Measurements from ENCODE around the gene TEX22. TPM values are rescaled to one million over a fixed set of nuclear protein-coding genes. Genes with fewer than 3 reads are reported as not detected.
A peak's percentile ranks its signal among the peaks of the same experiment; 100 is the strongest.

Gene TEX22
- total RNA-seq, 2 experiments from 2014 or later: 0.56 to 2.1 TPM

DNA sequence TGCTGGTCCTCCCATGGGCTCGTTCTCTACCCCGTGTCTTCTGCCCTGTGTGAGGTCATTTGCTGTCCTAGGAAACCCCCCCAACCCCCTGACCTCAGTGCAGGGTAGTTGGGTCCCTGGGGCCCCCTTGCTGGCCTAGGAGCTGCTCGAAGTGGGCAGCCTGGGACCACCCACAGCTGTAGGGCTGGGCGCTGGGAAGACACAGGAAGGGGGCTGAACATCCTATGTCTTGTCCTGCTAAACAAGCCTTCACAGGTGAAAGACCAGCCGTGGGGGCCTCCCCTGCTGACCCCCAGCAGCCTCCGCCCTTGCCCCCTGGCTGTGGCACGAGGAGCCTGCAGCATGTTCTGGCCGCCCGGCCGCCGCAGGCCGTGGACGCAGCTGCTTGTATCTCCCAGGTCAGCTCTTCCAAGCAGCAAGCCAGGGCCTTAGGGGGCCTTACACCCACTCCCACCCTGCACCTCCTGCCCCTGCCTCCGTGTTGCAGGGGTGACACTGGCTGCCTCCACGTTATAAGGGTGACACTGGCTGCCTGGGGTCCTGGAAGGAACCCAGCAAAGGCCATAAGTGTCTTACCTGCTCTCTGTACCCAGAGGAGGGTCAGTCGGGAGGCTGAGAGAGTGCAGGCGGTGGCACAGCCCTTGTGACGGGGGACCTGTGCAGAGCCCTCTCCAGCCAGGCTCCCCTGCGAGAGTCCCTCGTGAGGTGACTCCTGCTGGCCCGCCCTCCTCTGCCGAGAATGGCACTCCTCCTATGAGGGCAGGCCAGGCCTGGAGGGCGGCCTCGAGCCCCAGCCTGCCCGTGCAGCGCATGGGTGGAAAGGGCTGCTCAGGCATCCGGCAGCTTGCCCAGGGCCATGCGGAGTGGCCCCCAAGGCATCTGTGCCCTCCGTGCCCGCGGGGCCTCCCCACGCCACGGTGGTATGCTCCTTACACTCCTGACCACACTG, 11.5 kb upstream of the TEX22 start:
- H3K27me3 Mint-ChIP-seq: no peaks in the 10 kb centered on the region
- H3K4me3 Mint-ChIP-seq: no peak overlapping the region
- no peaks in the 10 kb centered on the region for H3K9me3 Mint-ChIP-seq
- peaks cover 2% of the 10 kb centered on the region for H3K4me1 Mint-ChIP-seq
- H3K36me3 Mint-ChIP-seq: no peaks in the 10 kb centered on the region
- DNase-seq: no peak
- H3K27ac Mint-ChIP-seq: no peak overlapping the region

DNA sequence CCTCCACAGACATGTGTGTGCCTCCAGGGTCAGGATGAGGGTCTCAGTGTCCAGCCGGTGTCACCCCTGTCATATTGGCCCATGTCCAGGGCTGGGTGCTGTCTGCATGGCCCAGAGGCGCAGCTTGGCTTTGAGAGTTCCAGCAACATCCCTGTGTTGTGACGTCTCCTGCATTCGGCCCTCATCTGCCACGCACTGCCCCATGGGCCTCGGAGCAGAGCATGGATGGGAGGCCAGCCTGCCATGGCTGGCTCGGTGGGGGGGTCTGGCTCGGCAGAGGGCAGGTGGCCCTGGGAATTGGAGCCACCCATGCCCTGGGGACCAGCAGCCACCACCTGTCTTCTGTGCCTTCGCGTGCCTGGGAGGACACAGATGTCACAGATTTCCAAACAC, 10.8 kb upstream of the TEX22 start:
- H3K27ac Mint-ChIP-seq: no peak overlapping the region
- H3K4me1 Mint-ChIP-seq: peaks cover 2% of the 10 kb centered on the region
- no peak overlapping the region for H3K4me3 Mint-ChIP-seq
- H3K36me3 Mint-ChIP-seq: no peaks in the 10 kb centered on the region
- H3K27me3 Mint-ChIP-seq: no peaks in the 10 kb centered on the region
- no peaks in the 10 kb centered on the region for H3K9me3 Mint-ChIP-seq
- DNase-seq: no peak

DNA sequence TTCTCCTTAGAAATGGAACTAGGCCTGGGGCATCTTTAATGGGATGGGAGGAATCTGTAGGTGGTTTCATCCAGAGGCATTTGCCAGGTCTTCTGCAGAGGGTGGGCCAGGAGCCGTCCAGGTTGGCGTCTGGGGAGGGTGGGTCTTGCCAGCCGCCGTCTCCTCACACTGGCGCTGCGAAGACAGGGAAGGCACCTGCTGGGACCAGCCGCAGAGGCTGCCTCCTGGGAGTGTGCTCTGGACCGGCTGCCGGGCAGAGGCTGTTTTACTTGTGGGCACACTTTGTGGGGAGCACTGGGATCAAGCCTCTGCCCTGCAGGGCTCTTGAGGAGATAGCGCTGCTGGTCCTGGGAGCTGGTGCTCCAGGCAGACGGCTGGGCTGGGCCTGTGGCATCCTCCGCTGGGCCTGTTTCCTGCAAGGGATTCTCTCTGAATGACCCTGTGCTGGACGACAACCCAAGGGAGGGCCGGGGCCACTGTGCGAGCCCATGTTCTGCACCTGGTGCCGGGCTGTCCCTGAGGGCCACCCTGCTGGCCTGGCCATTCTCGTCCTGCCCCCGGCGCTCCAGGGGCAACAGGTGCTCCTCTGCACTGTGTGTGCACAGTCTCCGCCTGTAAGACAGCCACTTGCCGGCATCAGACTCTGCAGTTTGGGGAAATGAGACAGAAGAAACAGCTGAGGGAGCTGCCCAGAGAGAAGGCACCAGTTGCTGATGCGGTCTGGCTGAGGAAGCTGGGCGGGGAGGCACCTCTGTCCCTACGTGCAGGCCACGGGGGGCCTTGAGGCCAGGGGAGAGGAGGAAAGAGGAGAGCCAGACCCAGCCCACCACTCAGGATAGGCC, 10.0 kb upstream of the TEX22 start:
- Mint-ChIP-seq H3K36me3 (no peaks in the 10 kb centered on the region), H3K9me3 (no peaks in the 10 kb centered on the region), H3K27me3 (no peaks in the 10 kb centered on the region), H3K27ac (no peak overlapping the region), H3K4me3 (no peak overlapping the region), H3K4me1 (peaks cover 2% of the 10 kb centered on the region)
- DNase-seq: no peak

DNA sequence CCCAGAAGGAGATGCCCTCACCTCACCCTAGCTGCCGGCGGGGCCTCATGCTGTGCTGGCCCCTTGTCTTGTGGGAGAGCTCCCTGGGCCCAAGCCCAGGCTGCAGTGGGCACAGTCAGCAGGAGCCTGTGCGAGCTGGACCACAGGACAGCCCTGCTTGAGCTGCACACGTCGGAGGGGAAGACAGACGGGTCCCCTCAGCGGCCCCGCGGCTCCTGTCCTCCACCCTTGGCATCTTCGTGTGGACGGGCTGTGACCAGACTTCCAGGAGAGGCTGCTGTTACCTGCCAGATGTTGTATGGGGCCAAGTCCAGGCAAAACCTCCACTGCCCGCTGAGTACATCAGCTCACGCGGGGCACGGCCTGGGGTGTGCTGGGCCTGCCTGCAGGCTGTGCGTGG, 9.4 kb upstream of the TEX22 start:
- Mint-ChIP-seq H3K27ac (no peak overlapping the region), H3K36me3 (no peaks in the 10 kb centered on the region), H3K4me3 (no peak overlapping the region), H3K27me3 (no peaks in the 10 kb centered on the region), H3K4me1 (peaks cover 2% of the 10 kb centered on the region), H3K9me3 (no peaks in the 10 kb centered on the region)
- DNase-seq: no peak

DNA sequence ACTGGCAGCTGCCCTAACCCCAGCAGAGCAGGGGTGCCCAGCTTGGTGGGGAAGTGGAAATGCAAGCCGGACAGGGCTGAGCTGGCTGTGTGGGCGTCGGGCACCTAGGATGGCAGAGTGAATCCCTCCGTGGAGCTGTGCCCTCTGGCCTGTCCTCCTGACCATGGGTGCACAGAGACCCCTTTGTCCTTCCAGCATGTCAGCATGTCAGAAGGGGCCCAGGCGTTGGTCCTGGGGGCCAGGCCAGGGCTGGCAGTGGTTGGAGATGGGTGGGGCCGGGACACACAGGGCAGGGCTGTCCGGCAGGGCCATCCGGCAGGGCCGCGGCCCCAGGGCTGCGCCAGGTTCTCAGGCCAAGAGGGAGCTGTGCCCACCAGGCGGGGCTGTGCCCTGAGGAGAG, 8.8 kb upstream of the TEX22 start:
- Mint-ChIP-seq H3K27ac (no peak overlapping the region), H3K27me3 (no peaks in the 10 kb centered on the region), H3K4me1 (peaks cover 2% of the 10 kb centered on the region), H3K9me3 (no peaks in the 10 kb centered on the region), H3K4me3 (no peak overlapping the region), H3K36me3 (no peaks in the 10 kb centered on the region)
- DNase-seq: no peak

DNA sequence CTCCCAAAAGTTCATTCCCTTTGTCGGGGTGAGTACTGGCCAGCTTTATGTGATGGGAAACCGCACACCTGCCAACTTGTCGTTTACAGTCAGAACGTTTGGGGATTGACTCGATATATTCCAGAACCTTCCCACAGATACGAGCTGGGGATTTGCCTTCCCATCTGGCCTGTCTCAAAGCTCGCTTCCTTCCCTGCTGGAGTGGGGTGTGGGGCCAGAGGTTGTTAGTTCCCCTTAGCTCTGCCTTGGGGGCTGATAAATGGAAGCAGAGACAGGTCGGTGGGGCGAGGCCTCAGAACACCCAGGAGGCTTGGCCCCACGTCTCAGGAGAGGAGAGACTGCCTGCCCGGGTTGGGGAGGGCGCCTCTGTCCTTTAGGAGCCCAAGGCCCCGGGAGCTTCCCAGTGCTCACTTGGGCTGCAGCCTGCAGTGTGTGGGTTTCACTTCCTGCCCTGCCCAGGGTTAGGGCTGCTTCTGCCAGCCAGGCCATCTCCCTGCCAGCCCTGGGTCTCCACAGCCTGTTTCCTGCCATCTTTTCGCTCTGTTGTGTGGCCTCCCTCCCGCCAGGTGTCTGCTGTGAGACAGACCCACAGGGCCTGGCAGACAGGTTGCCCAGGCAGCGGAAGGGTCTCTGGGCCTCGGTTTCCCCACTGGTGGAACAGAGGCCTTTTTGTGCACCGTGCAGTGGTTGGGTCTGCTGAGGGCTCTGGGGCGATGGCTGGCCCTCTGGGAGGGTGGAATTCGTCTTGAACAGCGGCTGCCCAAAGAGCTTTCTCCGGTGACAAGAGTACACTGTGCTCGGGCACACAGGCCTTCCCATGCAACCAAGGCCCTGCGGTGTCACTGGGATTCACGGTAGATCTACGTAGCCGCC, 8.1 kb upstream of the TEX22 start:
- Mint-ChIP-seq H3K9me3 (no peaks in the 10 kb centered on the region), H3K27me3 (no peaks in the 10 kb centered on the region), H3K4me1 (peaks cover 2% of the 10 kb centered on the region), H3K4me3 (no peak overlapping the region), H3K36me3 (no peaks in the 10 kb centered on the region), H3K27ac (no peak overlapping the region)
- DNase-seq: no peak

DNA sequence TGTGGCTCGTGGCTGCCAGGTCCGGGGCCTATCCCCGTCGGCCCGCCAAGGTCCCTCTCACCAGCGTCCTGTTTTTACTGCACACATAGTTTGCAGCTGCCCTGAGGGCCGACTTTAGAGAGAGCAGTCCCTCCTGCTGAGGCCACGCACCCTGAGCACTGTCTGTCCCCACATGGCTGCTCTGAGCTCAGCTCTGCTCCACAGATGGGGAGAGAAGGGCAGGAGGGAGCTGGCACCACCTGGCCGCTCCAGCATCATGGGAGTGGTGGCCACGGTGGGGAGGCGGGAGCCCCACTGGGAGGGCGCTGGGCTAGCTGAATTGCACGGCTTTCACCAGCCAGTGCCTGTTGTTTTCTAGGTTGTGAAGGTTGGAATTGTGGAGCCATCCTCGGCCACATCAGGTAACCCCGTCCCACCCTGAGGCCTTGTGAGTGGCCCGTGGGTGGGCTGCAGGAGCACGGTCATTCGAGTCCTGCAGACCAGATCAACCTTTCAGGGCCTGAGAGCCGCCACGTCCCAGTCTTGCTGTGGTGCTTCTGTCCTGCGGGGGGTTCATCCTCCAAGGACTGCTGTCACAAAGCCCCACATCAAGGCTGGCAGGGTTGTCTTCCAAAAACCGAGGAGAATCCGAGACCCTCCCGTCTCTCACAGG, 7.4 kb upstream of the TEX22 start:
- DNase-seq: no peak
- Mint-ChIP-seq H3K27ac (no peak overlapping the region), H3K27me3 (no peaks in the 10 kb centered on the region), H3K9me3 (no peaks in the 10 kb centered on the region), H3K4me1 (peaks cover 2% of the 10 kb centered on the region), H3K36me3 (no peaks in the 10 kb centered on the region), H3K4me3 (no peak overlapping the region)

DNA sequence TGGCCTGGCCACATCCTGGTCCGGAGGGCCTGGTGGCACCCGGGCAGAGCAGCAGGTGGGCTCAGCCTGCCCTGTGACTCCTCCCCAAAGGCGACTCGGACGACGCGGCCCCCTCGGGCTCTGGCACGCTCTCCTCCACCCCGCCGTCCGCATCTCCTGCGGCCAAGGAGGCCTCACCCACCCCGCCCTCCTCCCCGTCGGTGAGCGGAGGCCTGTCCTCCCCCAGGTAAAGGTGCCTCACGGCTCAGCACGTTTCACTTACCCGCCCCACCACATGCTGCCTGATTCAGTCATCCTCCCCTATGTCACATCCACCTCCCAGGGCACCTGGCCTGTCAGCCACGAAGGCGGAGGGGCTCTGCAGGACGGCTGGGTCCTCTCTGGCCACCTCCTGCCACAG, 6.8 kb upstream of the TEX22 start:
- no peak for DNase-seq
- H3K9me3 Mint-ChIP-seq: no peaks in the 10 kb centered on the region
- H3K27me3 Mint-ChIP-seq: no peaks in the 10 kb centered on the region
- H3K4me3 Mint-ChIP-seq: no peak overlapping the region
- no peaks in the 10 kb centered on the region for H3K36me3 Mint-ChIP-seq
- H3K27ac Mint-ChIP-seq: peak overlapping the region; percentile 69
- peaks cover 2% of the 10 kb centered on the region for H3K4me1 Mint-ChIP-seq

DNA sequence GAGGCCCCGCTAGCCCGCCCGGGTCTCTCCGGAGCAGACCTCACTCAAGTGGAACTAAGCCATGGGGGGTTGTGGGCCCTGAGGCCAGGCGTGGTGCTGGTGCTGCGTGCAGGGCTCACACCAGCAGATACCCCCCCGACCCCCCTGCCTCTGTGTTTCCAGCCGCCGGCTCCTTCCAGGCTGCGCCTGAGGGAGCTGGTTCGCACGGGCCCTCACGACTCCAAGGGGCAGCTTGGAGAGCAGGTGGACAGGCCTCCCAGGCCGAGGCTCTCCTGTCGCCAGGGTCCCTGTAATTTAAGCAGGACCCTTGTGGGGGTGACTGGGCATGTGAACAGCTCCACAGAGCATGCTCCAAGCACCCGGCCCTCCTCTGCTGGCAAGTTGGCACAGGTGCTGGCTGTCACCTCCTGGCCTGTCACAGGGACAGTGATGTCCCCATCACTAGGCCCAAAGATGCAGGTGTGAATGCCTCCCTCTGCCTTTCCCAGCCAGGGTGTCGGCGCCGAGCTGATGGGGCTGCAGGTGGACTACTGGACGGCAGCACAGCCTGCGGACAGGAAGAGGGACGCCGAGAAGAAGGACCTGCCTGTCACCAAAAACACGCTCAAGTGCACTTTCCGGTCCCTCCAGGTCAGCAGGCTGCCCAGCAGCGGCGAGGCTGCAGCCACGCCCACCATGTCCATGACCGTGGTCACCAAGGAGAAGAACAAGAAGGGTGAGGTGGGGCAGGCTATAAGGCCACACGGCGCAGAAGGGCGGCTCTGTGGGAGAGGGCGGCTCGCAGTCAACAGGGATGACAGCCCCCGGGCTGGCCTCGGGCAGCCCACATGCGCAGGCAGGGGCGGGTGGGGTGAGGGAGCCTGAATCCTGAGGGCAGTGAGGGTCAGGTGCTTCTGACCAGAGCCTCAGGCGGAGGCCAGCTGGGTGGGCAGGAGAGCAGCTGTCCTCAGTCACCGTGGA, 5.9 kb upstream of the TEX22 start:
- Mint-ChIP-seq H3K4me1 (peaks cover 2% of the 10 kb centered on the region), H3K27me3 (no peaks in the 10 kb centered on the region), H3K4me3 (no peak overlapping the region), H3K9me3 (no peaks in the 10 kb centered on the region), H3K36me3 (no peaks in the 10 kb centered on the region), H3K27ac (no peak overlapping the region)
- no peak for DNase-seq

DNA sequence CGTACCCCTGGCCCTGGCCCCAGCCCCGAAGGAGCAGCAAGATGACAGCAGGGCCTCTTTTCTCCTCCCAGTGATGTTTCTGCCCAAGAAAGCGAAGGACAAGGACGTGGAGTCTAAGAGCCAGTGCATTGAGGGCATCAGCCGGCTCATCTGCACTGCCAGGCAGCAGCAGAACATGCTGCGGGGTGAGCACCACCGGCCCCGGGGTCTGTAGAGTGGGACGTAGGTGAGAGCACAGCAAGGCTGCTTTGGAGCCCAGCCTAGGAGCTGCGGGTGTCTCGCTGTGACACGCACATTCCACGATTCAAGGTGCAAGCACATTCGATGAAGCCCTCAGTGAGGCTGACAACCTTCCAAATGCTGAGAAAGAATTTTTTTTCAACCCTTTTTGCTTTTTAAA, 5.2 kb upstream of the TEX22 start:
- no peak overlapping the region for H3K4me3 Mint-ChIP-seq
- no peak overlapping the region for H3K27ac Mint-ChIP-seq
- no peaks in the 10 kb centered on the region for H3K9me3 Mint-ChIP-seq
- no peak for DNase-seq
- H3K36me3 Mint-ChIP-seq: no peaks in the 10 kb centered on the region
- H3K27me3 Mint-ChIP-seq: no peaks in the 10 kb centered on the region
- H3K4me1 Mint-ChIP-seq: peaks cover 4% of the 10 kb centered on the region

DNA sequence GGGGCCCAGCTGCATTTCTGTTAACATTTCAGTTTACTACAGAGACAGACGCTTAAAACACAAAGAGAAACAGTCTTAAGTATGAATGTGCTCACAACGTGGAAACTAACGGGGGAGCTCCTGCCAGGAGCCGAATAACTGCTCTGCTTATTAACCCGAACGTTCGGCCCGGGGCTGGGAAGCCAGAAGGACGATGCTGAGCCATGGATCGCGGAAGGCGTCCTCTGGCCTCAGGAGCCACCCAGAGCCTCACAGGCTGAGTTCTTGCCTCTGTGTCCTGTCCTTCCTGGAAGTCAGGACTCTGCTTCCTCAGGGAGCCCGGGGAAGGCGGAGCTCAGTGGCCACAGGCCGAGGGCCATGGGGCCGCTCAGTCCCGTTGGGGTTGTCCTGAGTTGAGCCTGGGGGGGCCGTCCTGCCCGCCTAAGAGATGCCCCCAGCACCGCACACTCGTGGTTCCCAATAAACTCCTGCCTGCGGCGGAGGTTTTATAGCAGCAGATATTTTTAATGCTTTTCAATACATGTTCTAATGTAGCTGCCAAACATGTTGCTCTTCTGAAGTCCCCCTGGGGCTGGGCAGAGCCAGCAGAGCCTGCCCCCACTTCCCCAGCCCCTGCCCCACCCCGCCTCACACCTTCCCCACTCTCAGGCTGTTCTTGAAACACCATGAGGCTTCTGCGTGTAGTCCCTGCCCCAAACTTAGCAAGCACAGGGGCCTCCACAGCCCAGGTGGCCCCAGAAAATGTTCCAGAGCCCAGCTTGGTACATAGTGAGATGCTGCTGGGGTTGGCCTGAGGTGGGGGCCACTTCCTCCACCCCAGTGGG, 3.4 kb upstream of the TEX22 start:
- Mint-ChIP-seq H3K4me1 (peaks cover 8% of the 10 kb centered on the region), H3K27me3 (no peaks in the 10 kb centered on the region), H3K36me3 (peaks cover 12% of the 10 kb centered on the region), H3K4me3 (no peak overlapping the region), H3K27ac (no peak overlapping the region), H3K9me3 (no peaks in the 10 kb centered on the region)
- DNase-seq: no peak

DNA sequence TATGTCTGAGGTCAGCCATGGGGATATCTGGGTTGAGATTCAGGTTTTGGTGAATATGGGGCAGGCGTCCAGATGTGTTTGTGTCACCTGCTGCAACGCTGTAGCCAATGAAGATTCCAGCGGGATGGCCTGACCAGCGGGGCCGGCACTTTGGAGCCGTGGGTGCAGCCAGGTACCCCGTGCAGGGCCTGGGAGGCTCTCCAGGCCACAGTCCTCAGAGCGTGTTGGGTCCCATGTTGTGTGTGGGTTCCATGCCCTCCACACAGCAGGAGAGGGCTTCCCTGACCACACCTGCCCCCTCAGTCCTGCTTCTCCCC, 2.8 kb upstream of the TEX22 start:
- H3K27me3 Mint-ChIP-seq: no peaks in the 10 kb centered on the region
- no peak for DNase-seq
- H3K4me3 Mint-ChIP-seq: no peak overlapping the region
- peaks cover 4% of the 10 kb centered on the region for H3K9me3 Mint-ChIP-seq
- peaks cover 18% of the 10 kb centered on the region for H3K36me3 Mint-ChIP-seq
- no peak overlapping the region for H3K27ac Mint-ChIP-seq
- H3K4me1 Mint-ChIP-seq: peaks cover 9% of the 10 kb centered on the region

DNA sequence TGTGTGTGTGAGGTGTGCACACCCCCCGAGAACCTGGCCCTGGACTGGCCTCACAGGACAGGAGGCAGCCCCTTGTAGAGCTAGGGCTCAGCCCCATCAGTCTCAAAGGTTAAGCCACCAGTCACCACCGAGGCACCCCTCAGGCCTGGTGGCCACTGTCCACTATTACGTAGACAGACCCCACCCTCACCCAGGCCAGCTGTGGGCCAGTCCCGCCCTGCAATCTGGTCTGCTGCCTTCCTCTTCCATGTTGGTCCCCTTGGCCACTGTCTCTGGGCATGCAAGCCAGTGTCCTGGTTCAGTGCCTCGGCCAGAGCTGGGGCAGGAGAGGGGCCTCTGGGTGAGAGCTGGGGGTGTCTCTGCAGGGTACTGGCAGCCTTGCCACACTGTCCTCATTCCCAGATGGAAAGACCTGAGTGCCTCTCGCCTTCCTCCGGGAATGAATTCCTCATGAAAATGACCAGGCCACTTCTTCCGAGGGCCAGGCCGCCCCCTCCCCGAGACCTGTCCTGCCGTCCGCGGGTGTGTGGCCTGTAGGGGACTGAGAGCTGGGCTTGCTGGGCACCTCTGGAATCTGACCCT, 897 bp upstream of the TEX22 start:
- DNase-seq: no peak
- Mint-ChIP-seq H3K27me3 (no peaks in the 10 kb centered on the region), H3K4me1 (peaks cover 11% of the 10 kb centered on the region), H3K27ac (peak overlapping the region; percentile 87), H3K36me3 (peaks cover 36% of the 10 kb centered on the region), H3K4me3 (peak overlapping the region; percentile 93), H3K9me3 (peaks cover 13% of the 10 kb centered on the region)

Data from activated naive CD8-positive, alpha-beta T cell treated with anti-CD3 and anti-CD28 coated beads for 36 hours (primary cell).